Stromal cell of bone marrow (primary cell): ENCODE results near the gene SASH1.
"Not testable (repeated sequence)": the region's sequence is repeated elsewhere in the genome, so short reads cannot be mapped to it uniquely, and the experiment has no call there.

Source experiments
- DNase-seq: peaks from one replicate; pipeline ENCODE4 v3.0.0-alpha.2; 2012; ENCODE audit warnings: low read depth

Gene SASH1

DNA sequence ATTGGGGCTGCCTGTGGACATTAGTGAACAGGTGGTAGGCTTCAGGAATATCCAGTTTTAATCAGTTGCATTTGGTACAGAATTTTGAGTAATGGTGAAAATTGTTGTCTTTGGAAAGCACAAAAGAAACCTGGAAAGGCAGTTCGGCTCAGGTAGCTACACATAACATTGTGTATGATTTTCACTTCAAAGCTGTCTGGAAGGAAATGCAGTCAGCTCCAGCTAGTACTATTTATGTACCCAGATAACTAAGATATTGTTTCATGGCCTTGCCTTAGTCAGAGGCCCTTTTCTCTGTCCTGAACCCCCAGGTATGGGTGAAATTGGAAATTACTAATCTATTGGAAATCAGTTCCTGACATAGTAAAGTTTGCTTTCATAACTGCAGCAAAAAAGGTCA lies 208.6 kb downstream of the SASH1 start:
- DNase-seq = no peak

- DNase-seq = no peak
These were observed 213.8 kb downstream of the SASH1 start for GRCh38 chr6:148556410-148556809.

DNA sequence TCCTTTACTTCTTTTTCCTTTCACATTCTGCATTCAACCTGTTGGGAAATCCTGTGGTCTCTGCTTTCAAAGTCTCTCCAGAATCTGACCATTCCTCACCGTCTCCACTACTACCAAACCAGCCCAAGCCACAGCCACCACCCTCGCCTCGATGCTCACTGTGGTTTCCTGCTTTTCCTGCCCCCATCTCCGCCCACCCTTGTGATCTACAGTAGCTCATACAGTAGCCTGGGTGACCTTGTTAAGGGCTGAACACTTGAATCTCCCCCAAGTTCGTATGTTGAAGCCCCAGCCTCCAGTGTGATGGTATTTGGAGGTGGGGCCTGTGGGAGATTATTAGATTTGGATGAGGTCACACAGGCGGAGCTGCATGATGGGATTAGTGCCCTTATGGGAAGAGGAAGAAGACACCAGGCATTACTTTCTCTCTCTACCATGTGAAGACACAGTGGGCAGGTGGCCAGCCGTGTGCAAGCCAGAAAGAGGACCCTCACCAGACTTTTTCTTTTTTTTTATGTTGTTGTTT lies 215.2 kb downstream of the SASH1 start:
- no peak for DNase-seq

DNA sequence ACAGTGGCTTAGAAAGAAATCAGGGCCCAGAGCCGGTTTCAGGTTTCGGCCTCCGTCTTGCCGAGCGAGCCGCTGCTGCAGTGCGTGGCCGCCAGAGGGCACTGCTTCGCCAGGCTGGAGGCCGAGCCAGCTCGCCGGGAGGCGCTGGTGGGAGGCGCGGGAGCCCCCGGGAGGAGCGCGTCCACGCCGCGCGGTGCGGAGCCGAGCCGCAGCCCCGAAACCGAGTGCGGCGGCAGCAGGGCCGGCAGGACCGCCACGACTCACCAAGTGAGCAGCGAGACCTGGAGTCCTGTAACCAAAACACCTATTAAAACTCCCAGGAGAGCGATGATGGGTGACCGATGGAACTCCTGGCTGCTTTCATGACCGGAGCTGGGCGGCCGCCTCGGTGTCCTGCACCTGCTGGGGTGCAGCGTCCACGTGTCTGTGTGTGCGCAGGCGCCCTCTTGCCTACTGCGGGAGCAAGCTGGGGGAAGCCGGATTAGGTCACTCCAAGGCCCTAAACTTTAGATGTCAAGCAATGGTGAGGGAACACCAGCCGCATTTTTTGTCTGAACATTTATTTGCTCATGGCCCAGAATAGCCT lies 217.3 kb downstream of the SASH1 start:
- no peak for DNase-seq

GRCh38 chr6:148561629-148562028 lies 219.0 kb downstream of the SASH1 start:
- no peak for DNase-seq

GRCh38 chr6:148563066-148563465 lies 220.4 kb downstream of the SASH1 start:
- DNase-seq = no peak

GRCh38 chr6:148564494-148565035 lies 221.9 kb downstream of the SASH1 start:
- DNase-seq = no peak

GRCh38 chr6:148565321-148565926 lies 222.8 kb downstream of the SASH1 start:
- DNase-seq = no peak

DNA sequence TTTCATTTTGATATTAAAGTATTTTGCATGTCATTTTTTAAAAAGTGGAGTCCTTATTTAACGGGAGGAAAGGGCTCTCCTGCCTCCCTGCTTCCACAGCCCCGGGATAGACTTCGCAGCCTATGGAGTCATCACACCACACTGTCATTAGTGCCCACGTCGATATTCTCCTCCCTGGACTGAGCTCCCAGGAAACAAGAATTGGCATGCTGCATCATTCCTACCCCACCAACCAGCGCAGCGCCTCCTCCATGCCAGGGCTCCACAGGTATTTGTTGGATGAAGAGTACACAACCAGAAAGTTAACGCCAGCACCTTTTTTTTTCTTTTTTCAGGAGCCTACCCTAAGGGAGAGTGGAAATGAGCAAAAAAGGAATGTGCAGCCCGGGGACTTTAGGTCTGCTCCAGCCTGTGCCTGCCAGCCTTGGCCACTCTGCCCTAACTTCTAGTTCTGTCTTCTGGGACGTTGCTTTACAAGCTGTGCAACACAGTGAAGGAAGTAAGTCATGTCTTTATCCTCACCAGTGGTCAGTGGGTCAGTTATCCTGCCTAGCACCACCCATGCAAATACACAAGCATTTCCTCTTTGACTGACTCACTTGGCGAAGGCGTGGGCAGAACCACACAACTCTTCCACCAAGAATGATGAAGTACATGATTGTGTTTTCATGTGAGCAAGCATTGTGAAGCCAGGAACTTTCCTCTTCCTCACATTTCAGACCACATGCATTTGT lies 223.5 kb downstream of the SASH1 start:
- DNase-seq = peak; percentile 94

GRCh38 chr6:148566664-148567350 lies 224.2 kb downstream of the SASH1 start:
- DNase-seq = no peak

DNA sequence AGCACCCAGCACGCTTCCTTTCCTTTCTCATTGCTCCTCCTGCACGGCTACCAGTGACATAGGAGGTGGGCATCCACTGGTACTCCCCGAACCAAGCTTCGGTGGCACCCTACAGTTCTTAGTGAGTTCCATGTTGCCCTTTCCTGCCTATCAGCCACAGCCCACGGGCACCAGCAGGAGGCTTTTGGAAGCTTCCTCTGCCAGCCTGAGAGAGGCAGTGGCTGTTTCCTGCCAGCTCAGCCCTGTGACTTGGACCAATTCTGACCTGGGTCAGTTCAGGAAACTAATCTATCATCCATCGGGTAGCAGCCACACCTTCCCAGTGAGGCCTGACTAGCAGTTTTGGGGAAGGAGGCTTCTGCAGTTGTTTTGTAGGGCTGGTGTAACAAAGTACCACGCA lies 227.8 kb downstream of the SASH1 start:
- no peak for DNase-seq

GRCh38 chr6:148572676-148573335 lies 230.2 kb downstream of the SASH1 start:
- DNase-seq = no peak

DNA sequence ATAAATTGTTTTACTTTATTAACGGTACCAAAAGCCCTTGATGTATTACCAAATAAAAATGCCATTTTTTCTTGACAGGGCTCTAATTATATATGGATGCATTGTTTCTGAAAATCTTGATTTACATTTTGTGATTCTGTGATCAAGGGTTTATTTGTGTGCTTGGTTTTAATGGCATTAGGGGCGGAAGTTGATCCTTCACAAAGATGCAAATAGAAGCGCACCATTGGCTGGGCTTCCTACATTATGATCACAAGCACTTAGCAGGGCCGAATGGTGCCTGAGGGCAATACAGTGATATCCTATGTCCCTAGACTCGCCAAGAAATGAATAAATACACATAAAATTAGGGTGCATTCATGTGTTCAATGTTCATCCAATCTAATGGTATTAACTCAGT lies 231.3 kb downstream of the SASH1 start:
- DNase-seq = no peak

- peak; percentile 77 for DNase-seq
These were observed 235.2 kb downstream of the SASH1 start for GRCh38 chr6:148577687-148578488.

DNA sequence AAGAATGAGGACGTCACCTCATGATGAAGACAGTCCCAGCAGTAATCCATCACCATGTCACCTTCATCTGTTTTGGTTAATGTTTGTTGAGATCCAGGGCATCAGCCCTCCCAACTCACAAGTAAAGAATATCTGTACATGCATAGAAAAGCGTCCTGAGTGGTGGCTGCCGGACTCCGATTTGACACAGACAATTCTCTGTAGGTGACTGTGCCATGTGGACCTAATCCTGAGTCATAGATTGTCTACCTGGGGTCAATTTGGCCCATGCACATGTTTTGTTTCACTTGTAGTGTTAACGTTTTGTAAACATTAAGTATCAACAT lies 235.8 kb downstream of the SASH1 start:
- DNase-seq = no peak

DNA sequence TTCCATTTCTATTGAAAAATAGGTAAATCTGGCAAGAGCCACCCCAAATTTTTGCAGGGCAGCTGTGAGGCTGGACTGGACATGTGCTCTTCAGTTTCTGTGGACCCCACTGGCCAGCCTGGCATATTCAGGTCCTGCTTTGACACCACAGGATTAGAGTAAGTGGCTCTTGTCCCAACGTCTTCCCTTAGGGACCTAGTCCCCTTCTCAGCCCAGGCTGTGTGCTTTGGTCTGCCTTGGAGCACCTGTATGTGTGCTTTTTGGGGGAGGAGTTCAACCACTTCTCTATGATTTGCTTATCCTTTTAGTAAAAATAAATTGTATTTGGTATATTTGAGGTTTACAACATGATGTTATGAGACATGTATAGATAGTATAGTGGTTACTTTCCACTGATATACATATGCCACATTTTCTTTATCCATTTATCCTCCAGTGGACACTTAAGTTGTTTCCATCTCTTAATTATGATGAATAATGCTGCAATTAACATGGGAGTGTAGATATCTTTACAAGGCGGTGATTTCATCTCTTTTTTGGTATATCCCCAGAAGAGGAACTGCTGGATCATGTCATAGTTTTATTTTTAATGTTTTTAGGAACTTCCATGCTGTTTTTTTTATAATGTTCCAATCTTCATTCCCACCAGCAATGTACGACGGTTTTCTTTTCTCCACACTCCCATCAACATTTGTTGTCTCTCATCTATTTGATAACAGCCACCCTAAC lies 236.4 kb downstream of the SASH1 start:
- DNase-seq = no peak

GRCh38 chr6:148580442-148580841 lies 237.8 kb downstream of the SASH1 start:
- DNase-seq = no peak

GRCh38 chr6:148583631-148584030 lies 241.0 kb downstream of the SASH1 start:
- no peak for DNase-seq

GRCh38 chr6:148585641-148586040 lies 243.0 kb downstream of the SASH1 start:
- not testable (repeated sequence) for DNase-seq

GRCh38 chr6:148590883-148591282 lies 248.2 kb downstream of the SASH1 start:
- DNase-seq = no peak
